Activated CD4-positive, alpha-beta T cell treated with anti-CD3 and anti-CD28 coated beads, Interleukin-2, amount 50 U/mL, for 1 hour (primary cell): ENCODE measurements around the gene MDM2.
"Not testable (repeated sequence)": the region's sequence is repeated elsewhere in the genome, so short reads cannot be mapped to it uniquely, and the experiment has no call there.

Experiments used
- DNase-seq: peaks from one replicate; pipeline ENCODE4 v3.0.0-alpha.2; 2020

The MDM2 gene

DNA sequence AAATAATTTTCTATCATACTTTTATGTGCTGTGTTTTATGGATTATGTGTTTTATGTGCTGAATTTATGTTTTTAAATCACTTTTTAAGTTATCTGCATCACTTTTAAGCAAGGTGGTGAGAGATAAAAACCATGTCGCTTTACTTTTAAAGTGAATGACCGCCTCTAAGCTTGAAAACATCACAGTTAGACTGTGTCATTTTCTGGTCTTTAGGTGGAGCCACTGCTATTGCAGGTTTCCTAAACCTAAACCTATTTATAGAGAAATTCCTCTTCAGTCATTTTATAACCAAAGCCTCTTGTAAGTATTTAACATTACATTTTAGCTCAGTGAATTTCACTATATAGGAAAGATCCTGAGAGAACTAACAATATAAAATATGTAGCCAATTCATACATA lies 21.0 kb upstream of the MDM2 start:
- DNase-seq: no peak

- no peak for DNase-seq
Observed at GRCh38 chr12:68788554-68789143, 19.3 kb upstream of the MDM2 start.

DNA sequence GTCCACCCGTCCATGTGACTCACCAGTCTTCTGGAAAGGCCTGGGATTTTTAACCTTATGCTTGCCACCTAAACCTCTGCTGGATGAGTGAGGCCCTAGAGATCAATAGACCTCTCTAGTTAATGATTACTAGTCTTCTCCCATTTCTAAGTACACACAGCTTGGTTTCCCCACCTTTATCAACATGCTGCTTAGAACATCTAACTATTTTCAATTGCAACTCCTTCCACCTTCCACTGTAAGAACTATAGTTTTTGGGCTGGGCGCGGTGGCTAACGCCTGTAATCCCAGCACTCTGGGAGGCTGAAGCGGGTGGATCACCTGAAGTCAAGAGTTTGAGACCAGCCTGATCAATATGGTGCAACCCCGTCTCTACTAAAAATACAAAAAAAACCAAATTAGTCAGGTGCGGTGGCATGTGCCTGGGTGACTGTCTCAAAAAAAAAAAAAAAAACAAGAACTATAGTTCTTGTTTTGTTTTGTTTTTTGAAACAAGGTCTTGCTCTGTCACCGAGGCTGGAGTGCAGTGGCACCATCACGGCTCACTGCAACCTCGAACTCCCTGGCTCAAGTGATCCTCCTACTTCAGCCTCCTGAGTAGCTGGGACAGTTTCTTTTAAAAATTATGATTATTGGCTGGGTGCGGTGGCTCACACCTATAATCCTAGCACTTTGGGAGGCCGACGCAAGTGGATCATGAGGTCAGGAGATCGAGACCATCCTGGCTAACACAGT lies 18.7 kb upstream of the MDM2 start:
- DNase-seq: no peak

GRCh38 chr12:68790081-68790951 lies 17.7 kb upstream of the MDM2 start:
- no peak for DNase-seq

DNA sequence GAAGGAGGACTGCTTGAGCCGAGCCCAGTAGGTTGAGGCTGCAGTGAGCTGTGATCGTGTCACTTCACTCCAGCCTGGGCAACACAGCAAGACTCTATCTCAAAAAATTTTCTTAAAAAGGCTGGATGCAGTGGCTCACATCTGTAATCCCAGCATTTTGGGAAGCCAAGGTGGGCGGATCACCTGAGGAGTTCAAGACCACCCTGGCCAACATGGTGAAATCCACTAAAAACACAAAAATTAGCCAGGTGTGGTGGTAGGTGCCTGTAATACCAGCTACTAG lies 17.1 kb upstream of the MDM2 start:
- DNase-seq: no peak

DNA sequence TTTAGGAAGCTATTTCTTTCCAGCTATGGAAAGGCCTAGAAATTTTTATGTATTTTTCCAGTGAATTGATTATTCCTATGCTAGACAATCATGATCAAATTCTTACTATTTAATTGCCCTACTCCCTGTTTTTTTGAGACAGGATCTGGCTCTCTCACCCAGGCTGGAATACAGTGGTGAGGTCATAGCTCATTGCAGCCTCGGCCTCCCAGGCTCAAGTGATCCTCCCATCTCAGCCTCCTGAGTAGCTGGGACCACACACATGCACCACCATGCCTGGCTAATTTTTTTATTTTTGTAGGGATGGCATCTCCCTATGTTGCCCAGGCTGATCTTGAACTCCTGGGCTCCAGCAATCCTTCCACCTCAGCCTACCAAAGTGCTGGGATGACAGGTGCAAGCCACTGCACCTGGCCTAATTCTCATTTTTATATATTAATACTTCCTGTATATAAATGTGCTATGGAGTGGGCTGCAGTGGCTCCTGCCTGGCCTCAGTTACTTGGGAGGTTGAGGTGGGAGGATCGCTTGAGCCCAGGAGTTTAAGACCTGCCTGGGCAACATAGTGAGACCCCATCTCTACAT lies 16.0 kb upstream of the MDM2 start:
- no peak for DNase-seq

GRCh38 chr12:68792952-68793351 lies 15.0 kb upstream of the MDM2 start:
- DNase-seq: no peak

DNA sequence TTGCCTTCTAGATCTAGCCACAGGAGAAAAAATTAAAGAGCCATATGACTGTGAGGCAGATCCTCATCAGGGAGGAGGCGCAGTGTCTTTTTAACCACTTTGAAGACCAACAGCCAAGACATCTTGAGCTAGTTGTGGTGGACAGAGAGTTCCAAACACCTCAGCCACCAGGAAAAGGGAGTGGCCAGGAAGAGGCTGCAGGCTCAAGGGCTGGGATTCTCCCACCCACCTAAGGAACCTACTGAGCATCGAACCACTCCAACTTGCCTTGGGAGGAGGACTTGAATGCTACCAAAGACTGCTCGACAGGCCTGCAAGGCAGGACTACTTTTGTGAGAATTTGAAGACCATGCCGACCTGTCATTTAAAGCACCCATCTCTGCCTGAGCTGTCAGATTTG lies 14.5 kb upstream of the MDM2 start:
- DNase-seq: no peak

DNA sequence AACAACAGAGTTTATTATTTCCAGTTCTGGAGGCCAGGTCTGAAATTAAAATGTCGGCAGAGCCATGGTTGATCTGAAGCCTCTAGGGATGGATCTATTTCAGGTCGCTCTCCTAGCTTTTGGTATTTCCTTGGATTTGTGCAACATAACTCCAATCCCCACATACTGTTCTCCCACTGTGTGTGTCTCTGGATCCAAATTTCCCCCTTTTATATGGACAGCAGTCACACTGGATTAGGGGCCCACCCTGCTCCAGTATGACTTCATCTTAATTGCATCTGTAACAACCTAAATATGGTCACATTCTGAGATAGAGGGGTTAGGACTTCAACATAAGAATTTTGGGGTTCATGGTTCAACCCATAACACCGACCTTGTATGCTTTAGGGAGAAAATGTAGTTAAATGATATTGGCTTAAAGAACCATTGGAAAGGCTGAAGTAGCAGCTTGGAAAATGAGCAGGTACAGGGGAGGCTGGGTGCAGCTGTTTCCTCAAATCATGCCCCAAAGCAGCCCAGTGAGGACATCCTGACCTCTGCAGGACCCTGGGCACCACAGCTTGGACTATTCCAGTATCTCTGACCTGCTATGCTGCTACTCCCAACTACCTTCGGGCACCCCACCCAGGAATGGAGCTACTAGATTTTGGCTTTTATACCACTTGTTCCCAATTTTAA lies 13.9 kb upstream of the MDM2 start:
- no peak for DNase-seq

- no peak for DNase-seq
Observed at GRCh38 chr12:68794653-68795251, 13.2 kb upstream of the MDM2 start.

DNA sequence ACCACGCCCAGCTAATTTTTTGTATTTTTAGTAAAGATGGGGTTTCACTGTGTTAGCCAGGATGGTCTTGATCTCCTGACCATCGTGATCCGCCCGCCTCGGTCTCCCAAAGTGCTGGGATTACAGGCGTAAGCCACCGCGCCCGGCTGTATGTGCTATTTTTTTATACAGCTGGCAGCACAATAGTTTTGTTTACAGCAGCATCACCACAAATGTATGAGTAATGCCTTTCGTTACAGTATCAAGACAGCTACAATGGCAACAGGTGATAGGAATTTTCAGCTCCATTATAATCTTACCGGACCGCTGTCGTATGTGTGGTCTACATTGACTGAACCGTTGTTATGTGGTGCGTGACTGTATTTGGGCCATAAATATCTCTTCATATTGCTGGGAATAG lies 11.6 kb upstream of the MDM2 start:
- DNase-seq: no peak

- DNase-seq: no peak
Observed at GRCh38 chr12:68798882-68799234, 9.1 kb upstream of the MDM2 start.

- DNase-seq: no peak
Observed at GRCh38 chr12:68800294-68800693, 7.7 kb upstream of the MDM2 start.

DNA sequence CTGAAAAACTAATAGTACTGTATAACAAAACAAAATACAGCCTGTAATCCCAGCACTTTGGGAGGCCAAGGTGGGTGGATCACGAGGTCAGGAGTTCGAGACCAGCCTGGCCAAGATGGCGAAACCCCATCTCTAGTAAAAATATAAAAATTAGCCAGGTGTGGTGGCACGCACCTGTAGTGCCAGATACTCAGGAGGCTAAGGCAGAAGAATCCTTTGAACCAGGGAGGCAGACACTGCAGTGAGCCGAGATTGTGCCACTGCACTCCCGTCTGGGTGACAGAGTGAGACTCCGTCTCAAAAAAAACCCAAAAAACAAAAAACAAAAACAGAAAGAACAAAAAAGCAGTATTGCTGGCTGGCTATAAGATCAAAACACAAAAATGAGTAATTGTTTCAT lies 6.9 kb upstream of the MDM2 start:
- not testable (repeated sequence) for DNase-seq

- not testable (repeated sequence) for DNase-seq
Observed at GRCh38 chr12:68802372-68802745, 5.6 kb upstream of the MDM2 start.

DNA sequence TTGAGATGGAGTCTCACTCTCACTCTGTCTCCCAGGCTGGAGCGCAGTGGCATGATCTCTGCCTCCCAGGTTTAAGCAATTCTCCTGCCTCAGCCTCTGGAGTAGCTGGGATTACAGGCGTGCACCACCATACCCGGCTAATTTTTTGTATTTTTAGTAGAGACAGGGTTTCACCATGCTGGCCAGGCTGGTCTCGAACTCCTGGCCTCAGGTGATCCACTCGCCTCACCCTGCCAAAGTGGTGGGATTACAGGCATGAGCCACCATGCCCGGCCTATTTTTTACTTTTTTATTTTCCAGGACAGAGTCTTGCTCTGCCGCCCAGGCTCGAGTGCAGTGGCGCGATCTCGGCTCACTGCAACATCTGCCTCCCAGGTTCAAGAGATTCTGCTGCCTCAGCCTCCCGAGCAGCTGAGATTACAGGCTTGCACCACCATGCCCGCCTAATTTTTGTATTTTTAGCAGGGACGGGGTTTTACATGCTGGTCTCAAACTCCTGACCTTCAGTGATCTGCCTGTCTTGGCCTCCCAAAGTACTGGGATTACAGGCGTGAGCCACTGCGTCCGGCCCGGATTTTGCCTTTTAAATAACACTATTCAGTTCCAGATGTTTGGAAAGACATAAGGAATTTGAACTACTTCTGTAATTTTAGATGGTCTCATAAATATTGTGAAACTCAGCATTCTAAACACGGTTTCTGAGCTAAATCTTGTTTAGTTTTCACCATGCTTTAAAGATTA lies 4.9 kb upstream of the MDM2 start:
- DNase-seq: not testable (repeated sequence)

DNA sequence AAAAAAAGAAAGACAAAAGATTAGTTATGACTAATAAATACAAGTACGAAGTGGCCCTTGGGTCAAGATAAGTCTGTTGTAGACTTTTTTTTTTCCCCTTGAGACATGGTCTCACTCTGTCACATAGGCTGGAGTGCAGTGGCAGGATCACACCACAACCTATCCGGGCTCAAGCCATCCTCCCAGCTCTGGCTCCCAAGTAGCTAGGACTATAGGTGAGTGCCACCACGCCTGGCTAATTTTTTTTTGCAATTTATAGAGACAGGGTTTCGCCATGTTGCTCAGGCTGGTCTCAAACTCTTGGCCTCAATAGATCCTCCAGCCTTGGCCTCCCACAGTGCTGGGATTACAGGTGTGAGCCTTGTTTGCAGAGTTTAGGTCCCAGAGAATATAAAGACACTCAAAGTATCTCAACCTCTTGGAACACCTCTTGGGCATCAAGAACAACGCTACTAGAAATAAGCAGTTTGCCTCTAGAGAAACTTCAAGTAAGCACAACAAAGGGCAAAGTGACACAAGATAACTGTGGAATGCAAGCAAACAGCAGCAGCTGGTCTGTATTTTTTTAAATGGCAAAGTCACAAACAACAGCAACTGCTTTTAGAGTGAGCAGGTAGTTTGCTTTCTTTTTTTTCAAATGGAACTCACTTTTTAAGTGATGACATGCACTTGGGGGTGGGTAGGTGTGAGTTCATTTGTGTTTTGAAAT lies 3.9 kb upstream of the MDM2 start:
- DNase-seq: no peak

- DNase-seq: no peak
Observed at GRCh38 chr12:68804657-68805591, 3.1 kb upstream of the MDM2 start.

- DNase-seq: no peak
Observed at GRCh38 chr12:68805592-68806120, 2.3 kb upstream of the MDM2 start.
